Erythroblast (primary cell): ENCODE measurements around the gene ZNF217.
A peak's percentile ranks its signal among the peaks of the same experiment; 100 is the strongest.
"Not testable (repeated sequence)": the region's sequence is repeated elsewhere in the genome, so short reads cannot be mapped to it uniquely, and the experiment has no call there.

Experiments
- GATA1 ChIP-seq: IDR thresholded peaks from 2 replicates; pipeline ENCODE4 v1.6.1; 2011; ENCODE audit warnings: low read depth, mild to moderate bottlenecking, control low read depth, low read length, moderate library complexity
- POLR2A ChIP-seq: IDR thresholded peaks from 2 replicates; pipeline ENCODE4 v1.6.1; 2011; ENCODE audit warnings: mild to moderate bottlenecking, low read length

GRCh38 chr20:53593466-53594007, at the start of gene ZNF217:
- TF ChIP-seq GATA1, result not testable (repeated sequence)
- TF ChIP-seq POLR2A, result peak; percentile 18
